NCI-H774 (cell line): ENCODE results near the gene TBL1X.

Experiments used
- DNase-seq: peaks from one replicate; lab custom pipeline; 2025; lab: John Stamatoyannopoulos, UW

TBL1X gene

DNA sequence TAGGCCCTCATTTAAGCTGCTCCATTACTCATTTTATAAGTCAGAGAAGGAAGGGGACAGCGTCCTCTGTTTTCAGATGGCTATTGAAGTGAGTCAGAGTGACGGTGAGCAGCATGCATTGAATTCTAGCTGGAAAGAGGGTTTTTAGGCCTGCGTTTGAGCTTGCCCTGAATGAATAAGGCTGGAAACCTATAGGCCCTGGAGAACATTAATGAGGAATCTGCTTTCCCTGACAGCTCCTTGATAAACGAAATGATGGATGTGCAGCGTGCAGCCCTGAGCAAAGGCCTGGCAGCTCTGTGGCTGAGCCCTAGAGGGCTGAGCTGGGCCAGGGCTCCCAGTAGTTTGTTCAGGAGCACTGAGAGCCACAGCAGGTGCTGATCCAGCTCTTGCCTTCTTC is 33.4 kb downstream of the TBL1X start:
- DNase-seq = no peak

DNA sequence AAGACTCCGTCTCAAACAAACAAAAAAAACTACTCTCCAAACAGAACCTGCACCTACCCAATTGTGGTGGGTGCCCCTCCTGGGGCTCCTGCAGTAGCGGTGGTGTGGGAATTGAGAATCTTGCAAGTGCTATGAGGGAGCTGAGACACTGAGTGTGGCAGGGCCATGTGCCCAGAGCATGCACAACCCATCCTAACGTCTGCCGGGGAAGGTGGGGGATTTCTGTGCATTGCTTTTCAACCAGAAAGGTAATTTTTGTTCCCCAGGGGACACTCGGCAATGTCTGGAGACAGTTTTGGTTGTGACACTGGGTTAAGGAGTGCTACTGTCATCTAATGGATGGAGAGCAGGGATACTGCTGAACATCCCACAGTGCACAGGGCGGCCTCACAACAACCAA is 35.7 kb downstream of the TBL1X start:
- DNase-seq = no peak

DNA sequence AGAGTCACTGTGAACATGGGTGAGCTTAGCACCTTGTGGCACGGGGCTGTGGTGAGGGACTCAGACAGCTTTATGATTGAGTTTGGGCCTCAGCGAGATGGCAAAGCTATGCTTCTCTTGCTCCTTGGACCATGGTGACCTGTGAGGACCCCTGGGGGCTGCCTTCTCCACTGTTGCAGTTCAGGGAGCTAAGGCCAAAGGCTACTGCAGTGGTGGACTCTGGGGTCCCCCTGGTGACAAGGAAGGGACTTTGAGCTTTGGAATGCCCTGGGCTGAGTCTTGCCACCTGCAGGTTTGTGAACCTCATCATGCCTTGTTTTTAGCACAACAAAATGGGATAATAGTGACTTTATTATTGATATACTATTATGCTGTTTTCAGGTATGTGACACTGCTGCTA is 36.5 kb downstream of the TBL1X start:
- DNase-seq = no peak

DNA sequence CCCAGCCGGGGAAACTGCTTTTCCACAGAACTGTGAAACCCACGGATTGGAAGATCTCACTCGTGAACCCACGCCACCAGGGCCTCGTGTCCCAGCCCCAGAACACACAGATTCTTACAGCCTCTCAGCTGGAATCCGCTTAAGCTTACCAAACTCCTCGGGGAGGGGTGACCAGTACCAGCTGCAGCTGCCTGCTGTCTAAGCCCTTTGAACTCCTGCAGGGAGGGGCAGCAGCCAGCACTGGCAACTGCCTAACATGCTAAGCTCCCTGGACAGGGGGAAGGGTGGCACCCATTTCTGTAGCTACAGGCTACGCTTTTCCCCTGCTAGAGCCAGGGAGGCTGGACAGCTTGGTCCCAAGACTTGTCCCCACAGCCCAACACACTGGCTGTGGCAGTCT is 38.4 kb downstream of the TBL1X start:
- DNase-seq = no peak

DNA sequence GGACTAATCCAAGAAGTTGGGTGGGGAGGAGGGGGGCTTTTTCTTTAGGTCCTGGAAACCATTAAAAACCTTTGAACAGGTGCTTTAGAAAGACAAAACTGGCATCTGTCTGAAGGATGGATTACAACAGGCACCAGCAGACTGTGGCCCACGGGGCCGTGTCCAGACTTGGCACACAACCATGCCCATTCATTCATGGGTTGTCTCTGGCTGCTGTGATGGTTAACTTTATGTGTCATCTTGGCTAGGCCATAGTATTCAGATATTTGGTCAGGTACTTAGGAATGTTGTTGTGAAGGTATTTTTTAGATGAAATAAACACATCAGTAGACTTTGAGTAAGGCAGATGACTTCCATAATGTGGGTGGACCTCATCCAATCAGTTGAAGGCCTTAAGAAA is 45.5 kb downstream of the TBL1X start:
- DNase-seq = no peak

DNA sequence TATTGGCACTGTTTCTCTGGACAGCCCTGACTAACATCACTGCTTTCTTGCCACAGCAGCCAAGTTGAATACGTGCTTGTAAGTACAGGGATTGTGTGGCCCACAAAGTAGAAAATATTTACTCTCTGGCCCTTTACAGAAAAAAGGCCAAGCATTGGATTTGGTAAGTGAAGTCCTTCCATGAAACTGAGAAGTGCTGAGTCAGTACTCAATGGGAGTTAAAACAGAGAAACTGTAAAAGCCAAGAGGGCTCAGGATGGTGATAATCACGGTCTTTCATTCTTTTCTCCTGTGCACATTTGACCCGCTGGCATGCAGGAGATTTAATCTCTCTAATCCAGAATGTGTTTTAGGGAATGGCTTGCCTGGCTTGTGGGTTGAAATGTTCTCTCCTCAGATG is 46.1 kb downstream of the TBL1X start:
- no peak for DNase-seq

DNA sequence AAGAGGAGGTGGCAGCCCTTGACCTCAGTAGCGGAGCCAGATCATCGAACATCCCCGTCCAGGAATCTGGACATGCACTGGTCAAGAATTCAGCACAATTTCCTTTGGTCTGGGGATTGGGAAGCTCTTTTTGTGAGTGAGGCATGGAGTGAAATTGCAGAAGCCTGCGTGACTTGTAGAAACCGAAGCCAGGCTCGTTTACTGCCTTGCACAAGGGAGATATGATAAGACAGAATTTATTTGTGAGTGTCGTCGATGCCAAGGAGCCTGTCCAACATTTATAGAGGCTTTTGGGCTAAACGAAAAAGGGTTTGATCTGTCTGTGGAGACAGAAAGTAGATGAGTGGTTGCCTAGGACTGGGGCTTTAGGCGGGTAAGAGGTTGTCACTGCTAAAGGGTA is 50.6 kb downstream of the TBL1X start:
- no peak for DNase-seq

DNA sequence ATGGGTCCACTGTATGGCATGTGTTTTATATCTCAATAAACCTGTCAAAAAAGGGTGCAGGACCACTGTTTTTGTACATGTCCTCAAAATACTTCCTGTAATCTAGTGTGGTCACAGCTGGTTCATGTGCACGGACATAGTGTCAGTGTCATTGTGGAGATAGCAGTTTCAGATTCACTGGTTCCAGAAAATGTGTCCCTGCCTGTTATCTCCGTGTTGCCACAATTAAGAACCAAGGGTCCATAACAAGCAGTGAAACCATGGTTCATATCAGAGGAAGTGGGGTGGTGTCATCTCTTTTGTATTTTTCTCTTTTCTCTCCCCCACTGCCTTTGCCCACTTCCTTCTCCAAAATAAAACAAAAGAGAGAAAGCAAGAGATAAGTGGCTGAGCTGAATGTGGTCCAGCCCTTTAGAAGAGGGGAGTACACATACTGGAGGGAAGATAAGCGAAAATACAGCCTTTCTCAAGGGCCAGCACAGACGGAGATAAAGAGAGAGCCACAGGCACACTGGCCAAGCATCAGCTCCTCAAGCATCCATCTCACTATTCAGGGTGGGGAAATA is 51.2 kb downstream of the TBL1X start:
- DNase-seq = no peak

DNA sequence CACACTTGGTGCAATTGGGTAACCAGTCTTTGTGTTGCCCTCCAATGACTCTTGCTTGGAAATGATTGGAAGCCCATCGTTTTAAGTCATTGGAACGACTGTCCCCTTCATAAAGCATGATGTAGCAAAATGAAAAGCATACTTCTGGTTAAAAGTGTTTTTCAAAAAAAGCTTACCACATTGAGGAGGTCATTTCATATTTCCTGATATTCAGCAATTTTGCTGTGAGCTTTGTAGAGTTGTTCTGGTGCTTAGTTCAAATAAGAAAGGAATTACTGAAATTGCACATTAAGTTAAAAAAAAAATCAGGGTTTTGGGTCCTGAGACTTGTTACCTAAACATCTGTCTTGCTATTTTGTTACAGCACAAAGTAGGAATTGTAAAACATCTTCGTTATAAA is 51.8 kb downstream of the TBL1X start:
- DNase-seq = no peak

DNA sequence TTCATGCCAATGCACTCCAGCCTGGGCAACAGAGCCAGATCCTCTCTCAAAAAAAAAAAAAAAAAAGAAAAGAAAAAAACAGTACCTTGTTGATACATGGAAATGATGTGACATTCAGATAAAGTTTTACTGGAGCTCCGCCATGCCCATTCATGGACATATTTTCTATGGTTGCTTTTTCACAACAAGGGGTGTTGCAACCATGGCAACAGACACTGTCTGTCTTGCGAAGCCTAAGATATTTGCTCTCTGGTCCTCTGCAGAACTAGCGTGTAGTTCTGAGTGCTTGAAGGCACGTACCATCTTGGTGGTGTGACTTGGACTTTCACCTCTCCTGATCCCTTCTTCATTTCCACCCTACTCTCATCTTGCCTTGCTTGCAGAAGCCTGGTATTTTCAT is 53.2 kb downstream of the TBL1X start:
- DNase-seq = no peak

DNA sequence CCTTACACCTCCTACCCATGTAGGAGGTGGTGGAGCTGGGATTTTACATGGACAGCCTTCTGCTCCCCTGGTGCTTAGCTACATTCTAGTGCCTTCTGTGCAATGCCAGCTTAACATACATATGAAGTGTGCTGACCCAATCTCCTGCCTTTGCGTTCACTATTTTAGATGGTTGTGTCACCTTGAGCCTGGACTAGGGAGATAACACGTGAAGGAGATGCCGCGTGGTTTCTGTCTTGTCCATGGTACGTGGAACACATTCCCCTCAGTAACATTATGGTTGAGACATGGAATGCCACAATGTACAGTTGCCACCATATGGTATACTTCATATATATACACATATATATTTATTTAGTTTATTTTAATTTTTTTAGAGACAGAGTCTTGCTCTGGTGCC is 54.0 kb downstream of the TBL1X start:
- no peak for DNase-seq

DNA sequence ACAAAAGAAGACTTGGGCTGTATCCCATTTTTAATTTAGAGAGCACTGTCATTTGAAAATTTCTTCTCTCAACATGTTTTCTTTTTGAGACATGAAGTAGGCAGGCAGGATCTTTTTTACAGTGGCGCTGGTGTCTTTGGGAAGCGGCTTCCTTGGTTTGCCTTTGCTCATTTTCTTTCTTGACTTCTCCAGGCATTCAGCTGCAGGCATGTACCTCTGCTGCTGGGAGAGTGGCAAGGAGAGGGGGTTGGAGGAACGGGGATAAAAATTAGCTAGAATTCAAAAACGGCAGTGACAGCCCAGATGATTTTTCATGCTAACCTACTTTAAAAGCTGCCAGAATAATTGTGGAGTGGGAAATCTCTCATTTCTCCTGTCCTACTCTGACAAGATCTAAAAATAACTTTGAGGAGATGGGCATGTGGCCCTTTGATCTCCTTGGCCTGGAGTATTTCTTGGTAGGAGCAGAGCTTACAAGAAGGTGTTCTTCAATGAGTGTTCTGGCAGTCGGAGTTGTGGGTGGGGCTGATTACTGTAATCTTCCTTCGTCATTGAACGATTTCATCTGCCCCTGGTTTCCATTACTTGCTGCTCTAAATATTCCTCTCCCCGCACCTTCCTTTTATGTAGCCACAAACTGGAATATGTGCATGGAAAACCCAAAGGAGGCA is 54.8 kb downstream of the TBL1X start:
- no peak for DNase-seq

DNA sequence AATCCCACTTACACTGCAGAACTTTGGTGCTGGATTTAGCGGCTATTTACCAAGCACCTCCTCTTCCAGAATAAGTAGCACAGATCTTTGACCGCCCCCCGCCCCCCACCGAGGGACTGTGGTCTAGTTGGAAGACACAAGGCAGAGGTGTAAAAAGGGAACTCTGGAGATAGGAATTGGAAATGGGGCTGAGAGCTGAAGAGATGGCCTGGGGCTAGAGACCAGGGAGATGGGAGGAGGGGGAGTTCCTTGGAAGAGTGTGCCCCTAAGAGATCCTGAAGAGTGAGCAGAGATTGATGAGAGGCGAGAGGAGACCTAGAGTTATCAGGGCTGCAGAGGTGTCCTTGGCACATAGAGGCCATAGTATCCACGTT is 55.3 kb downstream of the TBL1X start:
- no peak for DNase-seq

DNA sequence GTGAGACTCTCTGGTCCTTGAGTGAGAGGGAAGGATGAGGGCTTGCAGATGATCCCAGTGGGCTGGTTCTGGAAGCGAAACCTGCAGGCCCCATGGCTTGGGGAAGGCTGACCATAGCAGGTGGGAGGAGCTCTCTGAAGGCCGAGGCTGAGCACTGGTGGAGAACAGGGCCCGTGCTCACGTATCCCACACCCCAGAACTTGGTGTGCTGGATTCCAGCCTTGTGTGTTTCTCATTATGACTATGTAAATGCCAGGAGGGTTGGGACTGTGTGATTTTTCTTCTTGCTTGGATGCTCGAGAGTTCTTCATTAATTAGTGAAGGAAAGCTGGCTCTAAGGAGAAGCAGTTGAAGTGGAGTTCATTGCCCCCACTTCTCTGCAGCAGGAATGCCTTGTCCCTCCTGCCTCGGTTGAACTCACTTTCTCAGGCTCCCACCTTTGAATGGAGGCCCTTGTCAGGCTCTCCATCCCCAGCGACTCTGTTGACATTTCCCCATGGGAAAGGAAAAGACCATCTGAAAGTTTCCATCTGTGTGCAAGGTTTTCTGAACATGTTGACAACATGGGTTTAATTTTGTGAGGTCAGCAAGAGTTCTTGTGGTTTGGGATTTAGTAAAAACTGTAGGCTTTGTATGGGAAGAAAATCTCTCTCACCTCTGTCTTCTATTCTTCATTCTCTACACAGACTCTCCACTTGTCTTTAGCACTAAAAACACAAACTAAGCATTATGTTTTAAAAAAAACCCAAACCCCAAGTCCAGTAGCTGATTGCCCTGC is 57.7 kb downstream of the TBL1X start:
- no peak for DNase-seq

DNA sequence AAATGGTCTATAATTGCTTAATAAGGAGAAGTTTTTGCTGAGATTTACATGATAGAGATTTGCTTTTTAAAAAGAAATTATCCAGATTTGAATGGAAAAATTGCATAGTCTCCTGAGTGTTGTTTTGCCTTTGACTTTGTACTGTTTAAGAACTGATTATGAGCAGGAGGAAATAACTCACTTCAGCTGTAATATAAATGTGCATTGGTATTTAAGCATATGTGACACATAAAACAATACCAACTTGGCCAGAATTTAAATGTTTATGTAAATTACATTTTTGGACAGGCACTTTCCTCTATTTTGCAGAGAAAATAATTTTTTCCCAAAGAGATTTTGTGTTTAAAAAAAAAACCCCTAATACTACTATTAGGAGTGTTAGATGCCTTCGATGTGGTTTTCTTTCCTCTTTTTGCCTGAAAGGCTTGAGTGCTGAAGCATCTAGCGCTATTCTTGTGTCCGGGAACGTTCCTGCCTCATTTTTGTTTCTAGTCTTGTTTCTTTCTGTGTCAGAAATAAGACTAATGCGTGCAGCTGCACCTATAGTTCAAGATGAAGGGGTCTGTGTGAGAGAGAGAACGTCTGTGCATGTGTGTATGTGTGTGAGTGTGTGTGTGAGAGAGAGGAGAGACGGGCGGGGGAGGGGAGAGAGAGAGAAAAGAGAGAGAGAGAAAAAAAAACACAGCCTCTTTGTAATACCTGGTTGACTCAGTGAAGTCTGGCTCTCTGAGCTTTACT is 60.8 kb downstream of the TBL1X start:
- no peak for DNase-seq

DNA sequence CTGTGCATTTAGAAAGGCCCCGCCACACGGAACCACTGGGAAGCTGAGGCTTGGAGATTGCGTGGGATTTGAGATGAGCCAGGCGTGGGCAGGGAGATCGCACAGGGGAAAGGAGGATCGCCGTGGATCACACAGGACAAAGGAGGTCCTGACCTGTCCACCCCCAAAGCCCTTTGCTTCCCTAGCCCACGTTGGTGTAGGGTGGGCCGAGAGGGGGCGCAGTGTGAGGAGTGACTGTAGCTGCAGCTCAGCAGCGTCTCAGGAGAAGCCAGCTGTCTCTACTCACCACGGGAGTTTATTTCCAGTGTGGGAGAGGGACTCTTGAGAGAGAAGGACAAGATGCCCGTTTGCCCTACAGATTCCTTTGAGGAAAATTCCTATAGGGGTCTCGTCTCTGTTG is 62.1 kb downstream of the TBL1X start:
- DNase-seq = no peak

DNA sequence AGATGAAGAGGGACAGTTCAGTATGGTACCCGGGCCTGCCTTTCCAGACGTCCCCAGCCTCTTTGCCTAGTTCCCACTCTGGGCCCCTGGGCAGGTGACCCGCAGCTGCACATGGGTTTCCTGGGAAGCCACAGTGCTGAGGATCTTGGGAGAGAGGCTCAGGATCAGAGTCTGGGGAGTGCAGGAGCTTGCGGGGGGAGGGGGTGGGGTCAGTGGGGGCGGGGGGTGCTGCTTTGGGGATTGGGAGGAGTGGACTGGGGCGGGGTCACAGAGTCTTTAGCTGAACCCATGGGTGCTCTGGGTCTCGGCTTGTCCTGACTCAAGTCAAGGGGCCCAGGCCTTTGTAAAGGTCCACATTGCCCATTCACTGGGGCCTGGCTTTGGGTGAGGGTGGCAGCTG is 63.6 kb downstream of the TBL1X start:
- no peak for DNase-seq

DNA sequence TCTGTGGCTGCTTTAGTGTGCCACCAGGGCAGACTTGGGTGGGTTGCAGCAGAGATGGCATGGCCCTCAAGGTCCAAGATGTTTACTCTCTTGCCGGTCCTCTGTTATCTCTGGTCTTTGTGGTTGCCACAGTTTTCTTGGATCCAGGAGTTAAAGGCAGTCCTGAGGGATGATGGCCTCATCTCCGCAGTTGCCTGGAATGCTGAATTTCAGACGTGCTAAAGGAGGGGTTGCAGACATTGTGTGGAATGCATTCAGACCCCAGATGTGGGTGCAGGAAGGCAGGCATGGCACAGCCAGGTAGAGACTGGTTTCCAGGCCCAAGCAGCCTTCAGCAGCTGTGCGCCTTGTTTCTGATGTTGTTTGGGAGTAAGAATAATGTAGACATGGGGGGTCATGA is 64.4 kb downstream of the TBL1X start:
- DNase-seq = no peak

DNA sequence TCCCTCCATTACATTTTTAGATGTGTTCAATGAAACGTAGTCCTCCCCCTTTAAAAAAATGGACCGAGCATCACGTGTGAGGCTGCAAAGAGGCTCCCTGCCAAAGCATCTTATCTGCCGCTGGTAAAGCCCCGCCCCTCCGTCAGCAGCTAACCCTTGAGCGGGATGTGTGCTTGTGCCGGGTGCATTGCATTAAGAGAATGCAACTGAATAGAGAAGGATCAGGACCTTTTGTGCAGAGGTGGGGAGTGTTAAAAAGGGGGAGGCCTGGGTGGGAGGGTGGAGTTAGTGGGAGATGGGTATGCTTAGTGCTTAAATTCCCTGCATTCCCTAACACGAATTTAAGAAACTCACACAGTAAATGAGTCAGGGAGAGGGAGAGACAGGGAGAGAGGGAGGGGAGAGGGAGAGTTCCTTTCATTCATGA is 66.0 kb downstream of the TBL1X start:
- DNase-seq = peak; percentile 53

DNA sequence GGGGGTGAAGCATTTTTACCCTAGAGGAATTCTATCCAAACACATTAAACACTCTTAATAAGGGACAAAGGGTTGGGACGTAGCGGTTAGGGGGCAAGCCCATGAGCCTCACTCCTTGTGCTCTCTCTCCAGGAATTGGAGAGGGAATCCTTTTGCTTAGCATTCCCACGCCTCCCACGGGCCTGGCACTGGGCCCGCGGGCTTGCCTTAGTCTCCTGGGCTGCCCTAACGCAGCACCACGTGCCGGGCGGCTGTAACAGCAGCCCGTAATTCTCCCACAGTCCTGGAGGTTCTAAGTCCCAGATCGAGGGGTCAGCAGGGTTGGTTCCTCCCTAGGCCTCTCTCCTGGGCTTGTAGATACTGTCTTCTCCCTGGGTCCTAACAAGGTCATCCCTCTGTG is 67.5 kb downstream of the TBL1X start:
- no peak for DNase-seq

DNA sequence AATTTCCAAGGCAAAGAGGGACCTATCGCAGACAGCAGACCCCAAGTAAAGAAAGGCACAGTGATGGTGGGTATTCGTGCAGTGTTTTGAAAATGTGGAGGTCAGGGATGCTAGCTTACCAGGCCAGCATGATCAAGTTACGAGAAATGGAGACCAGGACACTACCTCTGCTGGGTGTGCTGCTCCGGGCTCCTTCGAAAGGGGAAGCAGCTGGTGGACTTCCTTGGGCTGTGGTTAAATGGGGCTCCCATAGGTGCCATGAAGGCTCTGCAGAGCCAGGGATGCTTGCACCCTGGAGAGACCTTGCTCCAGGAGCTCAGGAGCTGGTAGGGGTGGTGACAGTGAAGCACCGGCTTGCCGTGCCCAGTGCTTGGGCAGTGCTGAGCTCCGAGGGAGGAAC is 68.8 kb downstream of the TBL1X start:
- no peak for DNase-seq

DNA sequence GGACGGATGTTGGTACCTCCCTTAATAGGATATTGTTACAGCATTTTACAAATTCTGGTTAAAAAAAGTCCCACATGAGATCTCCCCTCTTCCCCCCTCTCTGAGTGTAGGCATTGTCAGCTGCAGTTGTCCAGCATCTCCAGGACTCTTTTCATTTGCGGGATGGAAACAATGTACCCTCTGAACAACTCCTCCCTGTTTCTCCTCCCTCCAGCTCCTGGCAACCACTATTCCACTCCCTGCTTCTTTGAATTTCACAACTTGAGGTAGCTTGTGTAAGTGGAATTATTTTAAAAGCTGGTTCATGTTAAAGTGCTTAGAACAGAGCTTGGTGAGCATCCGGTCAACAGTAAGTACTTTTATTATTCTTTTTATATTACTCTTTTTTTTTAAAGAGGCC is 69.8 kb downstream of the TBL1X start:
- DNase-seq = no peak

DNA sequence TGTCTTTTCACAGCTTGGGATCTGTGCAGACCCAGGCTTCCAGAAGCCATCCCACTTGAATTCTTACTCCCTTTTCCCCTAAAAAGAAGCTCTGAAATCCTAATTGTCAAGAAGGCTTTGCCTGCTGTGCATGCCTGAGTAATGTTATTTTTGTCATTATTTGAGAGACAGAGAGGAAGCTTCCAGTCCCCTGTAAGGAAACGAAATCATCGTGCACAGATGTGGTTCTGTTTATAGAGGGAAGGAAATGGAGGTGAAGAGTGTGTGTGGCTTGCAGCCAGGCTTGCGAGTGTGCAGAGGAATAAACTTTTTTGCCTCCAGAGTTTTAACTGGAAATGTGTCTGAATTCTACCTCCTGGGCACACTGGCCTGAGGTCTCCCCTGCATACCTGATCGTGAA is 70.2 kb downstream of the TBL1X start:
- DNase-seq = no peak
